T1000 (cell line): ENCODE data around the gene KLHL26.

ENCODE experiments used
- DNase-seq: peaks from one replicate; lab custom pipeline; 2025; ENCODE audit warnings: mixed read lengths; lab: John Stamatoyannopoulos, UW

Gene KLHL26

GRCh38 chr19:18646535-18647370, 9.9 kb downstream of the KLHL26 start:
- no peak for DNase-seq

- DNase-seq, result no peak
Measured at GRCh38 chr19:18647371-18647767, 10.5 kb downstream of the KLHL26 start.

- no peak for DNase-seq
Measured at GRCh38 chr19:18647807-18648206, 11.0 kb downstream of the KLHL26 start.

DNA sequence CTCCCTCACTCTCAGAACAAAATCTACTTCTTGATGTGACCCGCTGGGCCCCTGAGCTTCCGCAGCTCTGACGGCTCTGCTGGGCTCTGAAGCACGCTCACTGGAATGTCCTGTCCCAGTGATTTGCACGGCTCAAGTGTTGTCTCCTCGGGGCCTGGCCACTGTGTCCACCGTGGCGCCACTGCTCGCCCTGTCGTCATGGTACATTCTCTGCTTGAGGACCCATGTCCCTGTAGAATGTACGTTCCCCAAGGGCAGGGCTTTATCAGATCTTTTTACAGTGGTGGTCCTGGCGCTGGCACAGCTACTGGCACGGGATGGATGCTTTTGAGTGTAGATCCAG, 12.1 kb downstream of the KLHL26 start:
- no peak for DNase-seq

- no peak for DNase-seq
Measured at GRCh38 chr19:18649371-18650020, 12.7 kb downstream of the KLHL26 start.

- DNase-seq, result no peak
Measured at GRCh38 chr19:18650021-18650390, 13.2 kb downstream of the KLHL26 start.

DNA sequence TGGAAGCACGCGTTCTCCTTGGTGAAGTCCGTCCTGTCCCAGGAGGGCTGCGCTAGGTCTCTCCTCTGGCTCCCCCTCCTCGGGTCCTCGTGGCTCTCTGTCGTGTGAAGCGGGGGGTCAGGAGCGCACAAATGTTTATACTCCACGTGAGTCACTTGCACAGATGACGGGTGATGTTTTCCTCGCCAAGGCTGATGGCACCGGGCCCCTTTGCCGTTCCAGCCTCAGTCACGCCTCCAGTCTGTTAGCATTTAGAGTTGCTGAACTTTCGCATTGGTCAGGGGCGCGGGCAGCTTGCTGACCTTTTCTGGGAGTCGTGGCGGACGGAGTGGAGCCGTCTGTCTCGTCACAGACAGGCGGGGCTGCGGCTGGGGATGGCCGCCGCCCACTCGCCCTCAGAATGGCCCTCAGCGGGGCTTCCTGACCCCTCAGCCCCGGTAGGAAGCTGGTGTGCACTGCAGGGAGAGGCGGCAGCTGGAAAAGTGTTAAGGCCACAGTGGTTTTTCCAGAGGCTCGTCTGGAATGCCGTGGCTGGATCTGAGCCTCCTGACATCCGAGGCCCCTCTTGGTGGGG, 13.7 kb downstream of the KLHL26 start:
- DNase-seq, result no peak

DNA sequence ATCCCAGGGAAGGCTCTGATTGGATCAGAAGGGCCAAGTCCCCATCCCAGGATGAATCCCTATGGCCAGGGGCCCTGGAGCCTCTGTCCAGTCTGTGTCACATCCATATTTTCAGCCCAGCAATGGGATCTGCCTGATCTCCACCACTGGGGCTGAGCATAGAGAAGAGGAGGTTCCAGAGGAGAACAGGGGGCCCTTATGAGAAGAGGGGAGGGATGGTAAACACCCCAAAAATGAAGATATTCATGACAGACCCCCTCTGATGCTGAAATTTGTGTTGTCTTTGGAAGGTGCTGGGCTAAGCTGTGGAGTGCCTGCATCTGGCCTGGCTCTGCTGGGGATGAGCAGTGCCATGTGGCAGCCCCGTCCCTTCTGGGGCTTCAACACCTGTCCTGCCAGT, 14.5 kb downstream of the KLHL26 start:
- DNase-seq, result no peak

GRCh38 chr19:18651733-18652132, 14.9 kb downstream of the KLHL26 start:
- DNase-seq, result no peak

DNA sequence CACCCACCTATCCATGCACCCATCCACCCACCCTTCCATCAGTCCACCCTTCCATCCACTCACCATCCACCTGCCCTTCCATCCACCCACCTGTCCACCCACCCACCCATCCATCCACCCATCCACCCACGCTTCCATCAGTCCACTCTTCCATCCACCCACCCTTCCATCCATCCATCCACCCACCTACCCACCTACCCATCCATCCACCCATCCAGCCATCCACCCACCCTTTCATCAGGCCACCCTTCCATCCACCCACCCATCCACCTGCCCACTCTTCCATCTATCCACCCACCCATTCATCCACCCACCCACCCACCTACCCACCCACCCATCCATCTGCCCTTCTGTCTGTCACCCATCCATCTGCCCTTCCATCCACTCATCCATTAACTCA, 17.0 kb downstream of the KLHL26 start:
- DNase-seq, result no peak

DNA sequence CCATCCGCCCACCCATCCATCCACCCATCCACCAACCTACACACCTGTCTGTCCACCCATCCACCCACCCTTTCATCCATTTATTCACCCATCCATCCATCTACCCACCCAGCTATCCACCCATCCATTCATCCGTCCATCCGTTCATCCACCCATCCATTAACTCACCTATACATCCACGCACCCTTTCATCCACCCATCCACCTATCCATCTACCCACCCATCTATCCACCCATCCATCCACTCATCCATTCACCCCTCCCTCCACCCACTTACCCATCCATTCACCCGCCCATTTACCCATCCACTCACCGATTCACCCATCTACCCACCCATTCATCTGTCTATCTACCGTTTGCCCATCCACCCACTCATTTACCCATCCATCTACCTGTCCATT, 17.6 kb downstream of the KLHL26 start:
- no peak for DNase-seq

DNA sequence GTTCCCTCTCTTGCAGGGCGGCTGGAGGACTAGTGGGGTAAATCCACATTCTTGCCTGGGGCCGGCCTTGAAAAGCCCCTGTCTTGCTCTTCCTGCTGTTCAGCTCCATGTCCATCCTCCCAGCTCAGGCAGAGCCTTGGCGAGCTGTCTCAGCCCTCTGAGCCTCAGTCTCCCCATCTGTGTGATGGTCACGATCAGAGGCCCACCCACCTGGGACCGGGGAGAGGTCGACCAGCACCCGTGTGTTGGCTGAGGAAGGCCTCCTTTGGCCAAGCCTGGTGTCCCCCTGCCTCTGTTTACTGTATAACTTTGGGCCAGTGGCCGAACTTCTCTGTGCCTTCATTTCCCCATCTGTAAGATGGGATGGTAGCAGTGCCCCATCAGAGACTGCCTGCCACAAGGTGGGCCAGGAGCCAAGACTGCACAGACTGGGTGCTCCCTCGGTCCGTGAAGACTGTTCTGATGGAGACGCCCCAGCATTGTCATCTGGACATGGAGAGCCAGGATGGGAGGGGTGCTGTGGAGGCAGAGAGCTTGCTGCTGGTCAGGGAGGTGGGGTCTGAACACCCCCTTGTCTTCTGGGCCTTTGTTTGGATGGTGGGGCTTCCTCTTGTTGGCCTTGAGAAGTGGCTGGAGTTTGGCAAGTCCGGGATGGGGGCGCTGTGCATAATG, 18.5 kb downstream of the KLHL26 start:
- no peak for DNase-seq

GRCh38 chr19:18656337-18657086, 19.7 kb downstream of the KLHL26 start:
- DNase-seq, result no peak

DNA sequence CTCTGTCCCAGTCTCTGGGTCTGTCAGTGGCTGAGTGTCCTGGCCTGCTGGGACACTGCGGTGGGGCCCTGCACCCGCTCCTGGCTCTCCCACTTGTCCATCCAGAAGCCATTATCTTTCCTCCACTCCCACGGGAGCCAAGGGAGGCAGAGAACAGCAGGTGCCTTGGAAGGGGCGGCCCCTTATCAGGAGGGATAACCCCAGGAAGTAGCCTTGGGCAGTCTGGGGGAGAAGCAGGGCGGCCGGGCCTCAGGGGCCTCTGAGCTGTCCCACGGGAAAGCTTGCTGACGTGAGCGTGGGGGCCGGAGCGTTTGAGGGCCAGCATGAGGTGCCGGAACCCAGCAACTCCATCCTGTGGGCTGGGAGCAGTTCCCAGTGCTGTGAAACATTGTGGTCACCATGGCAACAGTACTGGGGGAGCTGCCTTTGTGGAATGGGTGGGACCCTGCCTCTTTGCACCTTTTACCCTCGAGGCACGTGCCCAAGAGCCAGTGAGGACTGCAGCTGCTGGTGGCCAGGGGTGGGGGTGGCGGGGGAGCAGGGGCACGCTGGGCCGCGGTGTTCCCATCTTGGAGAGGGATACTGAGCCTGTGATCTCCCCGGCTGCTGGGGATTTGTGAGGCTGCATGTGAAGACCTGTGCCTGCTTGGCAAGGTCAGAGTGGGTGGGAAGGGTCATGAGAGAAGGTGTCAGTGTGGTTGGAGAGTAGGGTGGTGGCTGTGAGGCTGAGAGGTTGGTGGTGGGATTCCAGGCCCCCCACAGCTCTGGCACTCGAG, 20.9 kb downstream of the KLHL26 start:
- DNase-seq, result peak; percentile 62

DNA sequence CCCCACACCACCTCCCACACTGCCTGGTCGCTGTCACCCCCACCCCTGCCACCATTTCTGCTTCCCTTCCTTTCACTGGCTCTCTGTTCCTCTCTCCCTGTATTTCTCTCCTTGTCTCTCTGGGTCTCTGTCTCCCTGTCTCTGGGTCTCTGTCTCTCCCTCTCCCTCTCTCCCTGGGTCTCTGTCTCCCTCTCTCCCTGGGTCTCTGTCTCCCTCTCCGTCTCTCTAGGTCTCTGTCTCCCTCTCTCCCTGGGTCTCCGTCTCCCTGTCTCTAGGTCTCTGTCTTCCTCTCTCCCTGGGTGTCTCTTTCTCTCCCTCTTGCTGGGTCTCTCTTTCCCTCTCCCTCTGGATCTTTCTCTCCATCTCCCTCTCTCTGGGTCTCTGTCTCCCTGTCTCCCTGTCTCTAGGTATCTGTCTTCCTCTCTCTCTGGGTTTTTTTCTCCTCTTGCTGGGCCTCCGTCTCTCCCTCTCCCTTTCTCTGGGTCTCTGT, 21.6 kb downstream of the KLHL26 start:
- no peak for DNase-seq

DNA sequence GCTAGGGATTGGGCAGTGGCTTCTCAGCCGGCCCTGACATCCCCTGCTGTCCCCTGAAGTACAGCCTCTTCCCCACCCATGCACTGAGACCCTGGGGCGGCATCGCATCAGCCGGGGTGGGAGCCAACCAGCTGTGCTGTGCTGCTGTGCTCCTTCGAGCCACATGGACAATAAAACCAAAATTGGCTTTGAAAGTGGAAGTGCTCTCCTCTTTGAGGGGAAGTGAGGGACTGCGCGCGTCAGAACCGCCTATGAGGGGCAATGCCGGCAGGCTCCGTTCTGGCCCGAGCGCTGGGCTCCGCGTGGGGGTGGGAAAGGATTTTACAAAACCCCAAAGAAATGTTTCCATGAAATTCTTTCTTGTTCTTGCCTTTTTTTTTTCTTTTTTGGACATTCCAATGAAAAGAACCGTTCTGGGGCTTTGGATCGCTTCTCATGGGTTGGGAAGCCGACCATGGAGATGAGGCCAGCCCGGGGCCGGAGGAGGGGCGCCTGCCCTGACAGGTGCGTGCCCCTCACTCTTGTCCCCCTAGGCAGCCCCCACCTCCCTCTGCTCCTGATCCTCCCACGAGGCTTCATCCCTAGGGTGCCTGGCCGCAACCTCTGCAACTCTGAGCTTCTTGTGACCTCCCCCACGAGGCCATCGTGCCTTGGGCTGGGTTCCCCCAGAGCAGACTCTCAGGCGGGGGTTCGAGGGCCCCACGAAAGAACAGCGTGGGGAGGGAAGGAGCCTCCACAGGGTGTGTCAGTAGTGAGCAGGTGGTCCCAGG, 22.6 kb downstream of the KLHL26 start:
- no peak for DNase-seq

- peak; percentile 38 for DNase-seq
Measured at GRCh38 chr19:18660051-18660910, 23.5 kb downstream of the KLHL26 start.

GRCh38 chr19:18660939-18661670, 24.3 kb downstream of the KLHL26 start:
- no peak for DNase-seq
